Activated T-helper 1 cell treated with Interleukin-2 at 50 U/mL for 16 hours (primary cell): ENCODE results near the gene FUT1.
A peak's percentile ranks its signal among the peaks of the same experiment; 100 is the strongest.
"Not testable (repeated sequence)": the region's sequence is repeated elsewhere in the genome, so short reads cannot be mapped to it uniquely, and the experiment has no call there.

ENCODE experiments used
- DNase-seq: peaks from one replicate; pipeline ENCODE4 v3.0.0-alpha.2; 2020; ENCODE audit warnings: low read depth

FUT1 gene

GRCh38 chr19:48752496-48753365, at the start of gene FUT1:
Gene FUT1, minus strand, starts transcription at chr19:48752641. Its CDS starts 1,360 bp downstream, at chr19:48751281.
- peak; percentile 15 for DNase-seq

- DNase-seq = no peak
Observed at GRCh38 chr19:48799358-48800300, 47.2 kb upstream of the FUT1 start.

GRCh38 chr19:48798937-48799336, 46.5 kb upstream of the FUT1 start:
- no peak for DNase-seq

- DNase-seq = no peak
Observed at GRCh38 chr19:48797103-48797502, 44.7 kb upstream of the FUT1 start.

GRCh38 chr19:48796298-48797083, 44.0 kb upstream of the FUT1 start:
- DNase-seq = no peak

- no peak for DNase-seq
Observed at GRCh38 chr19:48795685-48796070, 43.2 kb upstream of the FUT1 start.

GRCh38 chr19:48795055-48795684, 42.7 kb upstream of the FUT1 start:
- DNase-seq = peak; percentile 70

- DNase-seq = no peak
Observed at GRCh38 chr19:48794291-48794690, 41.9 kb upstream of the FUT1 start.

GRCh38 chr19:48793271-48793670, 40.8 kb upstream of the FUT1 start:
- DNase-seq = no peak

- DNase-seq = not testable (repeated sequence)
Observed at GRCh38 chr19:48787331-48787730, 34.9 kb upstream of the FUT1 start.

GRCh38 chr19:48786422-48786821, 34.0 kb upstream of the FUT1 start:
- DNase-seq = not testable (repeated sequence)

GRCh38 chr19:48784527-48784926, 32.1 kb upstream of the FUT1 start:
- no peak for DNase-seq

GRCh38 chr19:48780631-48781391, 28.4 kb upstream of the FUT1 start:
- no peak for DNase-seq

GRCh38 chr19:48779636-48780035, 27.2 kb upstream of the FUT1 start:
- no peak for DNase-seq

GRCh38 chr19:48777720-48778119, 25.3 kb upstream of the FUT1 start:
- DNase-seq = no peak

GRCh38 chr19:48777139-48777538, 24.7 kb upstream of the FUT1 start:
- DNase-seq = no peak

GRCh38 chr19:48772503-48772953, 20.1 kb upstream of the FUT1 start:
- no peak for DNase-seq

- DNase-seq = no peak
Observed at GRCh38 chr19:48770734-48771472, 18.5 kb upstream of the FUT1 start.

GRCh38 chr19:48770266-48770665, 17.8 kb upstream of the FUT1 start:
- DNase-seq = no peak
